ENCODE measurements around the gene CORO6. TPM values are rescaled to one million over a fixed set of nuclear protein-coding genes. Genes with fewer than 3 reads are reported as not detected.

CORO6 gene
- total and polyA plus RNA-seq, 4 donors: 0.23 to 3.0 (median 0.59) TPM

- Histone ChIP-seq H3K27ac (ENCODE audit: low read depth in 1 of 2, low read length in 2 of 2) (peak overlapping the region; percentile 87 to 91), H3K36me3 (ENCODE audit: control insufficient read depth in 4 of 4, insufficient read depth in 3 of 4, low read depth in 1 of 4, low read length in 3 of 4) (peaks cover 0 to 3% (median 1%) of the 10 kb centered on the region in 4 donors), H3K4me3 (ENCODE audit: low read depth in 1 of 3, low read length in 3 of 3) (peak overlapping the region; percentile 77 to 92 (median 83)), H3K9ac (ENCODE audit: low read depth in 1 of 2, low read length in 2 of 2) (peak overlapping the region; percentile 85 to 87), H3K4me1 (ENCODE audit: control insufficient read depth in 4 of 4, insufficient read depth in 4 of 4, low read length in 3 of 4) (peaks cover 10 to 64% (median 50%) of the 10 kb centered on the region in 4 donors), H3K9me3 (ENCODE audit: control insufficient read depth in 4 of 4, low read length in 3 of 4) (no peaks in the 10 kb centered on the region), H3K27me3 (ENCODE audit: control insufficient read depth in 4 of 4, insufficient read depth in 4 of 4, low read length in 3 of 4) (no peaks in the 10 kb centered on the region)
- DNase-seq (ENCODE audit: low spot score): no peak
- WGBS: under 1% methylated on average over 63 of the region's 63 CpGs
- TF ChIP-seq RXRA (IDR thresholded peaks at IDR 0.05) (no peak), NR2F2 (IDR thresholded peaks at IDR 0.05) (no peak), ATF3 (IDR thresholded peaks at IDR 0.05) (no peak), CTCF (IDR thresholded peaks at IDR 0.05; ENCODE audit: low read depth, low read length, missing input control) (peak; percentile 26), TAF1 (conservative IDR thresholded peaks at IDR 0.05) (no peak), JUND (IDR thresholded peaks at IDR 0.05) (no peak), EGR1 (IDR thresholded peaks at IDR 0.05; ENCODE audit: low read depth in 2 of 2) (no peak), ZBTB33 (IDR thresholded peaks at IDR 0.05) (no peak), YY1 (IDR thresholded peaks at IDR 0.05) (peak; percentile 54), SP1 (IDR thresholded peaks at IDR 0.05) (peak; percentile 9), HNF4G (IDR thresholded peaks at IDR 0.05) (no peak), RAD21 (IDR thresholded peaks at IDR 0.05) (no peak), FOXA1 (IDR thresholded peaks at IDR 0.05) (no peak), GABPA (IDR thresholded peaks at IDR 0.05 in 1 of 2, conservative IDR thresholded peaks at IDR 0.05 in 1 of 2) (no peak), FOXA2 (IDR thresholded peaks at IDR 0.05) (no peak), REST (IDR thresholded peaks at IDR 0.05) (no peak), HNF4A (conservative IDR thresholded peaks at IDR 0.05) (no peak), MAX (IDR thresholded peaks at IDR 0.05) (no peak)
These were observed 55.0 kb downstream of the CORO6 start for GRCh38 chr17:29567554-29568330.
